Pancreas (tissue), 10 donors: ENCODE results near the gene TLCD3B. TPM values are rescaled to one million over a fixed set of nuclear protein-coding genes. Genes with fewer than 3 reads are reported as not detected.

Experiments
- ATAC-seq, 4 donors: fragments of 200-7000 bp; cut with Tn5 transposase; one replicate each; pipeline versions ENCODE4 v1.8.0 to v1.9.1; 2020; ENCODE audit warnings: mild to moderate bottlenecking in 4 of 4, moderate library complexity in 4 of 4
- DNase-seq, 6 donors: peaks; one replicate each; pipeline ENCODE4 v3.0.0-alpha.2; 2020
- FAIRE-seq: peaks from 2 replicates; lab custom pipeline; 2012; peaks lifted over from hg19 to GRCh38; lab: Jason Lieb, UNC
- H3K27ac ChIP-seq, 4 donors: fragments of 200-600 bp; sonication (generic); 1 replicate in 3 of 4; 2 replicates in 1 of 4; pipeline versions ENCODE4 v1.5.0 to v1.8.0; 2020
- H3K27me3 ChIP-seq, 4 donors: fragments of 200-600 bp; one replicate each; pipeline ENCODE4 v1.8.0; 2021
- H3K36me3 ChIP-seq, 3 donors: fragments of 200-600 bp; sonication (generic) in 1 of 3; one replicate each; pipeline versions ENCODE4 v1.5.0 to v1.8.0; 2020 to 2021
- H3K4me1 ChIP-seq, 3 donors: fragments of 200-600 bp; one replicate each; pipeline ENCODE4 v1.8.0; 2021
- H3K4me3 ChIP-seq, 4 donors: fragments of 200-600 bp; sonication (generic) in 2 of 4; one replicate each; pipeline versions ENCODE4 v1.5.0 to v1.8.0; 2020 to 2021
- H3K9me3 ChIP-seq, 4 donors: fragments of 200-600 bp; one replicate each; pipeline ENCODE4 v1.8.0; 2021
- WGBS, 2 donors: extraction: QIAGEN DNeasy Blood & Tissue Kit; methylation state at CpG; one replicate each; pipeline ENCODE4 v1.1.7; 2013; 5-methylcytosine and 5-hydroxymethylcytosine counted together
- intact Hi-C, 3 donors: fragments of 100-400 bp; cut with DNase I; formaldehyde crosslinking; loops; one replicate each; pipeline versions ENCODE4 v1.11.1 to v1.14.2; 2022
- polyA plus RNA-seq, 2 donors: library from polyadenylated mRNA; stranded (reverse); fragments of 200-250 nt; gene quantifications; one replicate each; pipeline ENCODE4 v1.2.3, GENCODE V29; 2013
- total RNA-seq, 6 donors: library from RNA; stranded (reverse); fragmentation: NEBNext Ultra II Directional in 4 of 6; extraction: Animal tissue kit (Norgen Biotek cat#: 25700) in 4 of 6; gene quantifications; one replicate each; pipeline versions ENCODE4 v1.2.1 to v1.2.4, GENCODE V29; 2021 to 2023
- TF ChIP-seq, protein P1 (sequence below), 4 donors: fragments of 200-600 bp; sonication (generic) in 3 of 4; IDR thresholded peaks; one replicate each; pipeline versions ENCODE4 v1.5.0 to v1.8.0; 2021; ENCODE audit warnings: antibody characterized with exemption in 4 of 4
- donor health status: healthy with polysubstance abuse.
- donor health status: DM: no; HTN: no; CAD: no; lungs with moderate emphysema.
- donor health status: DM: no; HTN: no; CAD: no.
- donor health status: control.
- donor health status: control.
- donor health status: Bipolar disorder and iron deficiency.
- donor health status: DM: yes; HTN: yes; CAD: no.
- donor health status: DM: no; HTN: no; CAD: no.
- donor health status: DM: no; HTN: no; CAD: no.
- donor health status: DM: yes; HTN: yes; CAD: no.

TLCD3B gene
- total and polyA plus RNA-seq, 8 donors = 0.20 to 2.1 (median 0.28) TPM; not detected in 3

DNA sequence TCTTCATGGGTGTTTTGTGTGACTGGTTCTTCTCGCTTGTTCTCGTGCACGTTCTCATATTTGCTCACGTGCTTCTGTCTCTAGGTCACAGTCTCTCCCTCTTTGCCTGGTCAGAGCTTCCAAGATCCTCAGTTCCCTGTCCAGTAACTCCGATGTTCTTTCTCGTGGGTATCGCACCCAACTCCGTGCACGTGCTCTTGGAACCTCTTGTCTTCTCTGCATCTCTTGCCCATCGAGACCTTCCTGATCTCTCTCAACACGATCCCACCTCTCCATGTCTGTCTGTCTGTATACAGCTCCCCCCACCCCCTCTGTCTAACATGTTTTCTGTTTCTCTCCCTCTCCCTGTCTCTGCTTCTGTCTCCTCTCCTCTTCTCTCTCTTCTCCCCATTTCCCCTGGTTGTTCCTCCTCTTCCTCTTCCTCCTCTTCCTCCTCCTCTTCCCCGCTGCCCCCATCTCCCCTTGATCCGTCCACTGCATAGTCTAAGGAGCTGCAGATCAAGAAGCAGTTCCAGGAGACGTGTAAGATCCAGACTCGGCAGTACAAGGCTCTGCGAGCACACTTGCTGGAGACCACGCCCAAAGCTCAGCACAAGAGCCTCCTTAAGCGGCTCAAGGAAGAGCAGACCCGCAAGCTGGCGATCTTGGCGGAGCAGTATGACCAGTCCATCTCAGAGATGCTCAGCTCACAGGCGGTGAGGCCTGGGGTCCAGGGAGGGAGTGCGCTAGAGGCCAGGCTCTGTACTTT is 41.8 kb downstream of the TLCD3B start:
- TF ChIP-seq, protein P1, sequence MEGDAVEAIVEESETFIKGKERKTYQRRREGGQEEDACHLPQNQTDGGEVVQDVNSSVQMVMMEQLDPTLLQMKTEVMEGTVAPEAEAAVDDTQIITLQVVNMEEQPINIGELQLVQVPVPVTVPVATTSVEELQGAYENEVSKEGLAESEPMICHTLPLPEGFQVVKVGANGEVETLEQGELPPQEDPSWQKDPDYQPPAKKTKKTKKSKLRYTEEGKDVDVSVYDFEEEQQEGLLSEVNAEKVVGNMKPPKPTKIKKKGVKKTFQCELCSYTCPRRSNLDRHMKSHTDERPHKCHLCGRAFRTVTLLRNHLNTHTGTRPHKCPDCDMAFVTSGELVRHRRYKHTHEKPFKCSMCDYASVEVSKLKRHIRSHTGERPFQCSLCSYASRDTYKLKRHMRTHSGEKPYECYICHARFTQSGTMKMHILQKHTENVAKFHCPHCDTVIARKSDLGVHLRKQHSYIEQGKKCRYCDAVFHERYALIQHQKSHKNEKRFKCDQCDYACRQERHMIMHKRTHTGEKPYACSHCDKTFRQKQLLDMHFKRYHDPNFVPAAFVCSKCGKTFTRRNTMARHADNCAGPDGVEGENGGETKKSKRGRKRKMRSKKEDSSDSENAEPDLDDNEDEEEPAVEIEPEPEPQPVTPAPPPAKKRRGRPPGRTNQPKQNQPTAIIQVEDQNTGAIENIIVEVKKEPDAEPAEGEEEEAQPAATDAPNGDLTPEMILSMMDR (IDR thresholded peaks at IDR 0.05) = no peak
- no peak for ATAC-seq
- no peaks in the 10 kb centered on the region for H3K9me3 ChIP-seq
- intact Hi-C loops = no loop called here
- no peak overlapping the region for H3K27ac ChIP-seq
- WGBS, 2 donors = 89 to 91% methylated on average over 23 of the region's 23 CpGs
- no peak for DNase-seq
- H3K4me3 ChIP-seq = no peak overlapping the region
- FAIRE-seq = no peak
- peaks cover 0 to 32% (median 10%) of the 10 kb centered on the region in 3 donors for H3K36me3 ChIP-seq
- no peaks in the 10 kb centered on the region for H3K27me3 ChIP-seq
- peaks cover 0 to 2% (median 0%) of the 10 kb centered on the region in 3 donors for H3K4me1 ChIP-seq

DNA sequence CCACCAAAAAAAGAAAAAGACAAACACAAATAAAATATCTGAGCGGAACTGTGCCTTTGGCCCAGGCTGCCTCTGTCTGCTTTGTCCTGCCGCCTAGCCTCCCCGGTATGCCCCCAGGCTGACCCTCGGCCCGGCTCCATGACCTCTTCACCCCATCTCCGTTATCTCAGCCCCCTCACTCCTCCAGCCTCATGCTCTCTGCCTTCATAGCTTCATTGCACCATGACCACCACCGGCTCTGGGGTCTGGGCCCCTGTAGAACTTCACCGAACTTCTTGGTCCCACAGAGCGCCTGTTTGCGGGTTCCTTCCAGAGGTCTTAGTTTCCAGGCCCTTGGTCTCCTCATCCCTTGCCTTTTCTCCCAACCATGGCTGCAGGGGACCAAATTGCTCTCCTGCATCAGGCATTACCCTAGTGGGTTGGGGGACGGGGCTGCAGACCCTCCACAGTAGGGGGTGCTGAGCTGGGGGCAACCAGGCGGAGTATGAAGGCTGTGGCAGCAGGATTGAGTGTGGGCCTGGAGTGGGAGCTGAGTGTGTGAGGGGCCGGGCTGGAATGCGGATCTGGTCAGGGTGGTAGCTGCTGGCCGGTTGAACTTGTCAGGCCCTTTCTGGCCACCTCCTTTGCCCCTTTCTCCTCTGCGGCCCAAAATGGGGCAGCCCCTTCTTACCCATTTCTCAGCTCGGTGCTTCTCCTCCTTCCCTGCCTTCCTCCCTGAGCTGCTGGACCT is 42.6 kb downstream of the TLCD3B start:
- ATAC-seq (no peak), FAIRE-seq (no peak), DNase-seq (peak in 1 of 6 donors; percentile 17)
- Histone ChIP-seq H3K27me3 (no peaks in the 10 kb centered on the region), H3K4me1 (no peaks in the 10 kb centered on the region), H3K36me3 (peaks cover 0 to 40% (median 18%) of the 10 kb centered on the region in 3 donors), H3K9me3 (no peaks in the 10 kb centered on the region), H3K27ac (no peak overlapping the region), H3K4me3 (no peak overlapping the region)
- TF ChIP-seq, protein P1 (IDR thresholded peaks at IDR 0.05) = no peak
- intact Hi-C loops = no loop called here
- WGBS, 2 donors = 93 to 95% methylated on average over 16 to 17 of the region's 17 CpGs

DNA sequence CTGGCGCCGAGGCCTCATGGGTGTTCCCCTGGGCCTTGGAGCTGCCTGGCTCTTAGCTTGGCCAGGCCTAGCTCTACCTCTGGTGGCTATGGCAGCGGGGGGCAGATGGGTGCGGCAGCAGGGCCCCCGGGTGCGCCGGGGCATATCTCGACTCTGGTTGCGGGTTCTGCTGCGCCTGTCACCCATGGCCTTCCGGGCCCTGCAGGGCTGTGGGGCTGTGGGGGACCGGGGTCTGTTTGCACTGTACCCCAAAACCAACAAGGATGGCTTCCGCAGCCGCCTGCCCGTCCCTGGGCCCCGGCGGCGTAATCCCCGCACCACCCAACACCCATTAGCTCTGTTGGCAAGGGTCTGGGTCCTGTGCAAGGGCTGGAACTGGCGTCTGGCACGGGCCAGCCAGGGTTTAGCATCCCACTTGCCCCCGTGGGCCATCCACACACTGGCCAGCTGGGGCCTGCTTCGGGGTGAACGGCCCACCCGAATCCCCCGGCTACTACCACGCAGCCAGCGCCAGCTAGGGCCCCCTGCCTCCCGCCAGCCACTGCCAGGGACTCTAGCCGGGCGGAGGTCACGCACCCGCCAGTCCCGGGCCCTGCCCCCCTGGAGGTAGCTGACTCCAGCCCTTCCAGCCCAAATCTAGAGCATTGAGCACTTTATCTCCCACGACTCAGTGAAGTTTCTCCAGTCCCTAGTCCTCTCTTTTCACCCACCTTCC is 43.5 kb downstream of the TLCD3B start:
- 92 to 95% methylated on average over 29 to 35 of the region's 35 CpGs for WGBS, 2 donors
- H3K4me1 ChIP-seq = no peaks in the 10 kb centered on the region
- FAIRE-seq (no peak), DNase-seq (peak in 1 of 6 donors; percentile 32), ATAC-seq (no peak)
- H3K27me3 ChIP-seq = no peaks in the 10 kb centered on the region
- H3K9me3 ChIP-seq = no peaks in the 10 kb centered on the region
- peaks cover 0 to 49% (median 25%) of the 10 kb centered on the region in 3 donors for H3K36me3 ChIP-seq
- intact Hi-C loops = no loop called here
- H3K27ac ChIP-seq = no peak overlapping the region
- TF ChIP-seq, protein P1 (IDR thresholded peaks at IDR 0.05) = no peak
- no peak overlapping the region for H3K4me3 ChIP-seq

DNA sequence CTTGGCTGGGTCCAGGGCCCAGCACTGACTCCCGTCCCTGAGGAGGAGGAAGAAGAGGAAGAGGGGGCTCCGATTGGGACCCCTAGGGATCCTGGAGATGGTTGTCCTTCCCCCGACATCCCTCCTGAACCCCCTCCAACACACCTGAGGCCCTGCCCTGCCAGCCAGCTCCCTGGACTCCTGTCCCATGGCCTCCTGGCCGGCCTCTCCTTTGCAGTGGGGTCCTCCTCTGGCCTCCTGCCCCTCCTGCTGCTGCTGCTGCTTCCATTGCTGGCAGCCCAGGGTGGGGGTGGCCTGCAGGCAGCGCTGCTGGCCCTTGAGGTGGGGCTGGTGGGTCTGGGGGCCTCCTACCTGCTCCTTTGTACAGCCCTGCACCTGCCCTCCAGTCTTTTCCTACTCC is 44.1 kb downstream of the TLCD3B start:
- peaks cover 0 to 55% (median 31%) of the 10 kb centered on the region in 3 donors for H3K36me3 ChIP-seq
- ATAC-seq (no peak), FAIRE-seq (no peak), DNase-seq (no peak)
- 93 to 100% methylated on average over 2 to 5 of the region's 5 CpGs for WGBS, 2 donors
- no peaks in the 10 kb centered on the region for H3K4me1 ChIP-seq
- no peak overlapping the region for H3K4me3 ChIP-seq
- H3K27me3 ChIP-seq = no peaks in the 10 kb centered on the region
- no peak overlapping the region for H3K27ac ChIP-seq
- TF ChIP-seq, protein P1 (IDR thresholded peaks at IDR 0.05) = no peak
- intact Hi-C loops = no loop called here
- no peaks in the 10 kb centered on the region for H3K9me3 ChIP-seq
